Endothelial cell of umbilical vein (primary cell): ENCODE results near the gene PPP1R1A. TPM values are rescaled to one million over a fixed set of nuclear protein-coding genes. Genes with fewer than 3 reads are reported as not detected.

ENCODE experiments used
- BruUV-seq: library from RNA; stranded (reverse); fragments of 400-500 nt; replicated peaks from 2 replicates; lab custom pipeline; 2021; lab: Mats Ljungman, UMichigan
- CTCF ChIA-PET: fragments of 300-600, 350-600 bp; sonication (Branson Sonifier 250); formaldehyde crosslinking; loops from one replicate; lab custom pipeline; 2021; ENCODE audit warnings: antibody characterized with exemption, inconsistent platforms; lab: Charles Lee
- POLR2A ChIA-PET: fragments of 300-600, 350-600 bp; sonication (Branson Sonifier 250); formaldehyde crosslinking; loops from one replicate; lab custom pipeline; 2021; ENCODE audit warnings: antibody characterized with exemption, inconsistent platforms; lab: Charles Lee
- DNase-seq: peaks from one replicate; pipeline ENCODE4 v3.0.0-alpha.2; 2011; ENCODE audit warnings: low read depth, low spot score
- FAIRE-seq: peaks from 2 replicates; lab custom pipeline; 2011; peaks lifted over from hg19 to GRCh38; lab: Jason Lieb, UNC
- H2AFZ ChIP-seq: 2 replicates; pipeline ENCODE4 v1.6.0; 2012; ENCODE audit warnings: low read depth, low read length, control low read depth, inconsistent platforms
- H3K27ac ChIP-seq: 2 replicates; pipeline ENCODE4 v1.5.1; 2011; ENCODE audit warnings: low read depth, mild to moderate bottlenecking, control low read depth, low read length, moderate library complexity; ENCODE audit not compliant: insufficient read depth
- H3K27me3 ChIP-seq, 2 experiments: 2 replicates each; pipeline versions ENCODE4 v1.6.0 to v1.6.1; 2011; ENCODE audit warnings: low read length in 2 of 2, mixed read lengths in 1 of 2; ENCODE audit not compliant: control insufficient read depth in 2 of 2, insufficient read depth in 2 of 2
- H3K36me3 ChIP-seq, 2 experiments: 2 replicates in 1 of 2; 3 replicates in 1 of 2; pipeline ENCODE4 v1.5.1; 2011; ENCODE audit warnings: low read length in 2 of 2, mild to moderate bottlenecking in 1 of 2, moderate library complexity in 1 of 2; ENCODE audit not compliant: control insufficient read depth in 2 of 2, insufficient read depth in 2 of 2; ENCODE audit errors: extremely low read depth in 1 of 2
- H3K4me1 ChIP-seq: 3 replicates; pipeline ENCODE4 v1.5.1; 2011; ENCODE audit warnings: mild to moderate bottlenecking, low read length; ENCODE audit not compliant: control insufficient read depth, insufficient read depth; ENCODE audit errors: extremely low read depth
- H3K4me2 ChIP-seq: 2 replicates; pipeline ENCODE4 v1.6.1; 2011; ENCODE audit warnings: low read length, control low read depth, mixed read lengths; ENCODE audit not compliant: insufficient read depth
- H3K4me3 ChIP-seq, 3 experiments: fragments of 200-600 bp in 1 of 3; sonication (generic), shearing (Covaris generic) in 1 of 3; replicated peaks in 1 of 3; 2 replicates each; pipeline ENCODE4 v1.5.1; 2011 to 2016; ENCODE audit warnings: control low read depth in 3 of 3, low read length in 3 of 3, mild to moderate bottlenecking in 2 of 3, inconsistent platforms in 1 of 3, low read depth in 1 of 3, moderate library complexity in 1 of 3; ENCODE audit not compliant: insufficient read depth in 1 of 3
- H3K79me2 ChIP-seq: 2 replicates; pipeline ENCODE4 v1.6.0; 2012; ENCODE audit warnings: low read length, inconsistent platforms; ENCODE audit not compliant: control insufficient read depth, insufficient read depth
- H3K9ac ChIP-seq: replicated peaks from 2 replicates; pipeline ENCODE3; 2011; ENCODE audit warnings: low read length, control low read depth; ENCODE audit not compliant: insufficient read depth; ENCODE audit errors: extremely low read depth
- H3K9me1 ChIP-seq: replicated peaks from 3 replicates; pipeline ENCODE4 v1.6.0; 2011; ENCODE audit warnings: mild to moderate bottlenecking, low read length; ENCODE audit not compliant: control insufficient read depth, insufficient read depth; ENCODE audit errors: extremely low read depth
- H3K9me3 ChIP-seq: replicated peaks from 2 replicates; pipeline ENCODE4 v1.5.1; 2012; ENCODE audit warnings: low read length, inconsistent platforms; ENCODE audit not compliant: control insufficient read depth, insufficient read depth
- H4K20me1 ChIP-seq: replicated peaks from 2 replicates; pipeline ENCODE3; 2011; ENCODE audit warnings: mild to moderate bottlenecking, low read length; ENCODE audit not compliant: control insufficient read depth, insufficient read depth; ENCODE audit errors: extremely low read depth
- EZH2 ChIP-seq: IDR thresholded peaks from 2 replicates; pipeline ENCODE4 v1.6.1; 2012; ENCODE audit warnings: borderline replicate concordance, low read depth, mild to moderate bottlenecking, moderate library complexity, low read length, inconsistent platforms; ENCODE audit not compliant: severe bottlenecking
- FOS ChIP-seq: IDR thresholded peaks from 2 replicates; pipeline ENCODE4 v1.6.1; 2011; ENCODE audit warnings: mild to moderate bottlenecking, low read length, moderate library complexity, borderline replicate concordance; ENCODE audit not compliant: insufficient read depth
- GATA2 ChIP-seq: IDR thresholded peaks from 2 replicates; pipeline ENCODE4 v1.7.0; 2011; ENCODE audit warnings: low read depth, mild to moderate bottlenecking, moderate library complexity, mixed read lengths, low read length; ENCODE audit not compliant: insufficient read length, insufficient read depth
- JUN ChIP-seq: IDR thresholded peaks from 2 replicates; pipeline ENCODE4 v1.6.1; 2011; ENCODE audit warnings: borderline replicate concordance, low read depth; ENCODE audit not compliant: insufficient read length, insufficient read depth
- MYC ChIP-seq: IDR thresholded peaks from one replicate; pipeline ENCODE4 v1.6.1; 2011; ENCODE audit warnings: mild to moderate bottlenecking, low read depth, low read length
- POLR2A ChIP-seq: IDR thresholded peaks from 2 replicates; pipeline ENCODE4 v1.6.1; 2012; ENCODE audit warnings: low read depth, mild to moderate bottlenecking, control low read depth, low read length
- POLR2AphosphoS5 ChIP-seq: IDR thresholded peaks from 2 replicates; pipeline ENCODE4 v1.6.1; 2012; ENCODE audit warnings: low read depth, mild to moderate bottlenecking, control low read depth, low read length, moderate library complexity; ENCODE audit not compliant: insufficient read depth
- dilution Hi-C: fragments of 300-500 bp; cut with MboI; formaldehyde crosslinking; loops from one replicate; pipeline ENCODE4 v1.15.0; 2019; ENCODE audit warnings: low sequenced_read_pairs; ENCODE audit not compliant: extremely low pct_ligation_motif_present
- intact Hi-C: fragments of 100-400 bp; cut with micrococcal nuclease; formaldehyde crosslinking; loops from one replicate; pipeline ENCODE4 v1.10.0; 2022
- polyA plus RNA-seq, 4 experiments: library from polyadenylated mRNA; depleted of rRNA in 3 of 4; stranded (reverse) in 3 of 4; unstranded in 1 of 4; fragments of >200 nt; gene quantifications; 2 replicates each; pipeline versions ENCODE4 v1.2.1 to v1.2.3, GENCODE V29; 2011 to 2012; ENCODE audit warnings: missing spikeins in 1 of 4
- total RNA-seq: library from RNA; stranded (reverse); gene quantifications from 2 replicates; pipeline ENCODE4 v1.2.3, GENCODE V29; 2021
- TF ChIP-seq, protein P1 (sequence below): IDR thresholded peaks from 2 replicates; pipeline ENCODE4 v1.6.1; 2011; ENCODE audit not compliant: insufficient read depth, insufficient read length
- TF ChIP-seq, protein P2 (sequence below), 2 donors: IDR thresholded peaks; 1 replicate in 1 of 2; 2 replicates in 1 of 2; pipeline ENCODE4 v1.5.1; 2011; ENCODE audit warnings: low read length in 2 of 2, mild to moderate bottlenecking in 2 of 2, moderate library complexity in 2 of 2, control low read depth in 1 of 2, inconsistent platforms in 1 of 2, low read depth in 1 of 2; ENCODE audit not compliant: insufficient read depth in 1 of 2; ENCODE audit errors: extremely low read depth in 1 of 2

PPP1R1A gene
- total and polyA plus RNA-seq, 2 donors (not counting 3 experiments of a cell fraction or from before 2014, with no cell fraction given): not detected

- H3K79me2 ChIP-seq: no peaks in the 10 kb centered on the region
- POLR2A ChIA-PET: no interaction called here
- DNase-seq (no peak), FAIRE-seq (no peak)
- CTCF ChIA-PET: interaction anchor here (0.7 to 1.9 kb wide), 5 partner anchors 9 to 331 kb away, joined by 3 to 8 read pairs (median 4); no protein-coding TSS in a partner anchor
- TF ChIP-seq MYC: no peak
- TF ChIP-seq, protein P1, sequence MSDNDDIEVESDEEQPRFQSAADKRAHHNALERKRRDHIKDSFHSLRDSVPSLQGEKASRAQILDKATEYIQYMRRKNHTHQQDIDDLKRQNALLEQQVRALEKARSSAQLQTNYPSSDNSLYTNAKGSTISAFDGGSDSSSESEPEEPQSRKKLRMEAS: no peak
- TF ChIP-seq, protein P2, sequence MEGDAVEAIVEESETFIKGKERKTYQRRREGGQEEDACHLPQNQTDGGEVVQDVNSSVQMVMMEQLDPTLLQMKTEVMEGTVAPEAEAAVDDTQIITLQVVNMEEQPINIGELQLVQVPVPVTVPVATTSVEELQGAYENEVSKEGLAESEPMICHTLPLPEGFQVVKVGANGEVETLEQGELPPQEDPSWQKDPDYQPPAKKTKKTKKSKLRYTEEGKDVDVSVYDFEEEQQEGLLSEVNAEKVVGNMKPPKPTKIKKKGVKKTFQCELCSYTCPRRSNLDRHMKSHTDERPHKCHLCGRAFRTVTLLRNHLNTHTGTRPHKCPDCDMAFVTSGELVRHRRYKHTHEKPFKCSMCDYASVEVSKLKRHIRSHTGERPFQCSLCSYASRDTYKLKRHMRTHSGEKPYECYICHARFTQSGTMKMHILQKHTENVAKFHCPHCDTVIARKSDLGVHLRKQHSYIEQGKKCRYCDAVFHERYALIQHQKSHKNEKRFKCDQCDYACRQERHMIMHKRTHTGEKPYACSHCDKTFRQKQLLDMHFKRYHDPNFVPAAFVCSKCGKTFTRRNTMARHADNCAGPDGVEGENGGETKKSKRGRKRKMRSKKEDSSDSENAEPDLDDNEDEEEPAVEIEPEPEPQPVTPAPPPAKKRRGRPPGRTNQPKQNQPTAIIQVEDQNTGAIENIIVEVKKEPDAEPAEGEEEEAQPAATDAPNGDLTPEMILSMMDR (IDR thresholded peaks at IDR 0.05; ENCODE audit: extremely low read depth in 1 of 2, insufficient read depth in 1 of 2, low read depth in 1 of 2, low read length in 2 of 2): no peak
- no peak for TF ChIP-seq GATA2
- no peak for TF ChIP-seq JUN
- TF ChIP-seq POLR2AphosphoS5: no peak
- TF ChIP-seq EZH2: no peak
- TF ChIP-seq FOS: no peak
- no peak for TF ChIP-seq POLR2A
- H3K4me2 ChIP-seq: no peak overlapping the region
- H3K4me1 ChIP-seq: no peaks in the 10 kb centered on the region
- H4K20me1 ChIP-seq: no peaks in the 10 kb centered on the region
- H2AFZ ChIP-seq: no peak overlapping the region
- no peaks in the 10 kb centered on the region for H3K36me3 ChIP-seq
- intact Hi-C loops (no loop called here), dilution Hi-C loops (no loop called here)
- H3K27me3 ChIP-seq: peaks cover 0 to 2% of the 10 kb centered on the region in 2 experiments
- no peaks in the 10 kb centered on the region for H3K9me3 ChIP-seq
- H3K9me1 ChIP-seq: no peaks in the 10 kb centered on the region
- no peak overlapping the region for H3K4me3 ChIP-seq
- H3K9ac ChIP-seq: no peak overlapping the region
- BruUV-seq: no TSS peak
- H3K27ac ChIP-seq: no peak overlapping the region
Measured at GRCh38 chr12:54605138-54605970, 16.9 kb upstream of the PPP1R1A start.
